NCI-H1436 (cell line): ENCODE data around the gene SNRPF.
"Not testable (repeated sequence)": the region's sequence is repeated elsewhere in the genome, so short reads cannot be mapped to it uniquely, and the experiment has no call there.

Experiments
- DNase-seq: peaks from one replicate; lab custom pipeline; 2025; lab: John Stamatoyannopoulos, UW

Gene SNRPF

GRCh38 chr12:95858451-95859343 lies at the start of gene SNRPF:
TSS of gene SNRPF (plus strand) at chr12:95858952. CDS start at chr12:95859074, 122 bp downstream.
- DNase-seq: peak; percentile 92

GRCh38 chr12:95809000-95809680 lies 49.6 kb upstream of the SNRPF start:
- no peak for DNase-seq

- no peak for DNase-seq
These were observed 48.3 kb upstream of the SNRPF start for GRCh38 chr12:95810411-95810810.

GRCh38 chr12:95812155-95812554 lies 46.6 kb upstream of the SNRPF start:
- DNase-seq: not testable (repeated sequence)

GRCh38 chr12:95815632-95816212 lies 43.0 kb upstream of the SNRPF start:
- DNase-seq: no peak

- peak; percentile 51 for DNase-seq
These were observed 38.6 kb upstream of the SNRPF start for GRCh38 chr12:95820096-95820703.

- DNase-seq: no peak
These were observed 29.4 kb upstream of the SNRPF start for GRCh38 chr12:95829395-95829794.

GRCh38 chr12:95830335-95831089 lies 28.2 kb upstream of the SNRPF start:
- no peak for DNase-seq

GRCh38 chr12:95834572-95834971 lies 24.2 kb upstream of the SNRPF start:
- DNase-seq: no peak

GRCh38 chr12:95836185-95836609 lies 22.6 kb upstream of the SNRPF start:
- no peak for DNase-seq

GRCh38 chr12:95836630-95837239 lies 22.0 kb upstream of the SNRPF start:
- no peak for DNase-seq

- DNase-seq: no peak
These were observed 21.3 kb upstream of the SNRPF start for GRCh38 chr12:95837240-95838038.

GRCh38 chr12:95838125-95838524 lies 20.6 kb upstream of the SNRPF start:
- DNase-seq: no peak

- not testable (repeated sequence) for DNase-seq
These were observed 16.3 kb upstream of the SNRPF start for GRCh38 chr12:95842426-95842825.

- DNase-seq: no peak
These were observed 10.0 kb upstream of the SNRPF start for GRCh38 chr12:95848575-95849388.

- no peak for DNase-seq
These were observed 7.1 kb upstream of the SNRPF start for GRCh38 chr12:95851606-95852005.

GRCh38 chr12:95852133-95852532 lies 6.6 kb upstream of the SNRPF start:
- DNase-seq: no peak

GRCh38 chr12:95857156-95857555 lies 1.6 kb upstream of the SNRPF start:
- no peak for DNase-seq

- no peak for DNase-seq
These were observed 953 bp upstream of the SNRPF start for GRCh38 chr12:95857799-95858198.
